UCSD-AML1 (cell line): ENCODE data around the gene BACH2.
"Not testable (repeated sequence)": the region's sequence is repeated elsewhere in the genome, so short reads cannot be mapped to it uniquely, and the experiment has no call there.

Experiments
- DNase-seq: peaks from one replicate; lab custom pipeline; 2025; ENCODE audit not compliant: unreplicated experiment; lab: John Stamatoyannopoulos, UW

Gene BACH2

GRCh38 chr6:90162648-90163387 lies 133.8 kb downstream of the BACH2 start:
- DNase-seq: no peak

- DNase-seq: no peak
These were observed 136.6 kb downstream of the BACH2 start for GRCh38 chr6:90160013-90160412.

- DNase-seq: no peak
These were observed 137.2 kb downstream of the BACH2 start for GRCh38 chr6:90159452-90159851.

GRCh38 chr6:90158936-90159335 lies 137.7 kb downstream of the BACH2 start:
- DNase-seq: no peak

- DNase-seq: no peak
These were observed 139.2 kb downstream of the BACH2 start for GRCh38 chr6:90157441-90157840.

- no peak for DNase-seq
These were observed 139.8 kb downstream of the BACH2 start for GRCh38 chr6:90156861-90157260.

GRCh38 chr6:90154755-90155470 lies 141.7 kb downstream of the BACH2 start:
- no peak for DNase-seq

- no peak for DNase-seq
These were observed 144.8 kb downstream of the BACH2 start for GRCh38 chr6:90151576-90152422.

- DNase-seq: no peak
These were observed 147.4 kb downstream of the BACH2 start for GRCh38 chr6:90149280-90149679.

GRCh38 chr6:90148867-90149266 lies 147.8 kb downstream of the BACH2 start:
- no peak for DNase-seq

- no peak for DNase-seq
These were observed 149.6 kb downstream of the BACH2 start for GRCh38 chr6:90146921-90147649.

GRCh38 chr6:90146024-90146423 lies 150.6 kb downstream of the BACH2 start:
- no peak for DNase-seq

GRCh38 chr6:90144928-90145555 lies 151.6 kb downstream of the BACH2 start:
- DNase-seq: no peak

- DNase-seq: no peak
These were observed 152.2 kb downstream of the BACH2 start for GRCh38 chr6:90144396-90144795.

- no peak for DNase-seq
These were observed 156.0 kb downstream of the BACH2 start for GRCh38 chr6:90140683-90141082.

GRCh38 chr6:90139272-90139817 lies 157.3 kb downstream of the BACH2 start:
- DNase-seq: no peak

- DNase-seq: no peak
These were observed 159.6 kb downstream of the BACH2 start for GRCh38 chr6:90136837-90137568.

GRCh38 chr6:90136176-90136575 lies 160.5 kb downstream of the BACH2 start:
- no peak for DNase-seq

- DNase-seq: no peak
These were observed 161.0 kb downstream of the BACH2 start for GRCh38 chr6:90135667-90136066.

- DNase-seq: not testable (repeated sequence)
These were observed 163.0 kb downstream of the BACH2 start for GRCh38 chr6:90133664-90134063.
